K562 (cell line): Measurements from ENCODE around the gene AHNAK. TPM values are rescaled to one million over a fixed set of nuclear protein-coding genes. Genes with fewer than 3 reads are reported as not detected.

ENCODE experiments used
- ATAC-seq: fragments of 200-7000 bp; cut with Tn5 transposase; 3 replicates; pipeline ENCODE4 v1.9.1; 2020; ENCODE audit warnings: moderate library complexity
- BruUV-seq: library from RNA; stranded (reverse); fragments of 400-500 nt; replicated peaks from 2 replicates; lab custom pipeline; 2021; lab: Mats Ljungman, UMichigan
- CTCF ChIA-PET: fragments of 300-600 bp; formaldehyde crosslinking; extraction: SDS; loops from one replicate; lab custom pipeline; 2021; ENCODE audit warnings: low intra/inter-chr PET ratio; lab: Yijun Ruan, JAX
- POLR2A ChIA-PET: fragments of 300-600, 350-650 bp; sonication (Branson Sonifier 250); formaldehyde crosslinking; extraction: SDS; loops from one replicate; lab custom pipeline; 2021; ENCODE audit warnings: antibody characterized with exemption, inconsistent platforms; lab: Yijun Ruan, JAX
- DNase-seq, 4 experiments: peaks; one replicate each; pipeline versions ENCODE4 v3.0.0 to v3.0.0-alpha.2; 2011 to 2018; ENCODE audit warnings: low spot score in 3 of 4, mixed read lengths in 3 of 4; ENCODE audit errors: extremely low read depth in 1 of 4
- FAIRE-seq: peaks from 2 replicates; lab custom pipeline; 2011; peaks lifted over from hg19 to GRCh38; lab: Jason Lieb, UNC
- H2AFZ ChIP-seq: 2 replicates; pipeline ENCODE4 v1.6.0; 2011; ENCODE audit warnings: low read depth, low read length, control low read depth, inconsistent platforms
- H3K27ac ChIP-seq: fragments of 200-600 bp; 3 replicates; pipeline ENCODE4 v1.8.0; 2011; ENCODE audit warnings: low read depth, mild to moderate bottlenecking, control low read depth, inconsistent platforms, low read length, moderate library complexity, mixed read lengths; ENCODE audit errors: extremely low read depth
- H3K27me3 ChIP-seq, 2 experiments: fragments of 300-600 bp in 1 of 2; 2 replicates in 1 of 2; 3 replicates in 1 of 2; pipeline versions ENCODE4 v1.6.0 to v1.8.0; 2011; ENCODE audit warnings: inconsistent platforms in 2 of 2, low read length in 2 of 2, mild to moderate bottlenecking in 1 of 2, mixed read lengths in 1 of 2, moderate library complexity in 1 of 2; ENCODE audit not compliant: control insufficient read depth in 2 of 2, insufficient read depth in 2 of 2
- H3K36me3 ChIP-seq: fragments of 300-600 bp; 3 replicates; pipeline ENCODE4 v1.8.0; 2011; ENCODE audit warnings: mild to moderate bottlenecking, low read length, inconsistent platforms; ENCODE audit not compliant: control insufficient read depth, insufficient read depth
- H3K4me1 ChIP-seq, 2 experiments: fragments of 200-600 bp in 1 of 2; replicated peaks in 1 of 2; 2 replicates in 1 of 2; 3 replicates in 1 of 2; pipeline versions ENCODE4 v1.5.1 to v1.8.0; 2011; ENCODE audit warnings: inconsistent platforms in 2 of 2, low read length in 2 of 2, mild to moderate bottlenecking in 1 of 2, mixed read lengths in 1 of 2, moderate library complexity in 1 of 2; ENCODE audit not compliant: control insufficient read depth in 2 of 2, insufficient read depth in 2 of 2
- H3K4me2 ChIP-seq: 2 replicates; pipeline ENCODE4 v1.6.1; 2011; ENCODE audit warnings: low read length, control low read depth, inconsistent platforms, mixed read lengths; ENCODE audit not compliant: insufficient read depth
- H3K4me3 ChIP-seq: fragments of 200-600 bp; sonication (generic), shearing (Covaris generic); 2 replicates; pipeline ENCODE4 v1.5.1; 2016; ENCODE audit warnings: control low read depth, inconsistent platforms
- H3K79me2 ChIP-seq: fragments of 200-600 bp; 3 replicates; pipeline ENCODE4 v1.8.0; 2011; ENCODE audit warnings: low read length, inconsistent platforms; ENCODE audit not compliant: control insufficient read depth, insufficient read depth
- H3K9ac ChIP-seq, 2 experiments: 2 replicates each; pipeline versions ENCODE4 v1.6.0 to v1.6.1; 2011; ENCODE audit warnings: low read depth in 2 of 2, low read length in 2 of 2, control low read depth in 1 of 2, inconsistent platforms in 1 of 2, mild to moderate bottlenecking in 1 of 2, mixed read lengths in 1 of 2; ENCODE audit not compliant: insufficient read depth in 1 of 2
- H3K9me1 ChIP-seq: one replicate; pipeline ENCODE4 v1.6.0; 2011; ENCODE audit warnings: inconsistent platforms, mild to moderate bottlenecking, low read length, moderate library complexity; ENCODE audit not compliant: control insufficient read depth, insufficient read depth
- H3K9me3 ChIP-seq: replicated peaks from 2 replicates; pipeline ENCODE4 v1.5.1; 2011; ENCODE audit warnings: low read depth, low read length, inconsistent platforms; ENCODE audit not compliant: control insufficient read depth, insufficient read depth
- H4K20me1 ChIP-seq: replicated peaks from 2 replicates; pipeline ENCODE4 v1.6.1; 2011; ENCODE audit warnings: low read length, inconsistent platforms, mixed read lengths; ENCODE audit not compliant: control insufficient read depth, insufficient read depth
- ARID1B ChIP-seq: fragments of 450-650 bp; IDR thresholded peaks from 2 replicates; pipeline ENCODE4 v1.6.1; 2016; ENCODE audit warnings: antibody characterized with exemption, mild to moderate bottlenecking, inconsistent platforms
- ATF6 ChIP-seq: sonication (generic); formaldehyde crosslinking; IDR thresholded peaks from 2 replicates; pipeline ENCODE4 v1.4.0; 2020; ENCODE audit warnings: mild to moderate bottlenecking, missing genetic modification reagents
- ATF7 ChIP-seq: fragments of 450-650 bp; IDR thresholded peaks from 2 replicates; pipeline ENCODE4 v1.7.1; 2014; ENCODE audit warnings: mild to moderate bottlenecking, moderate library complexity
- CBFA2T2 ChIP-seq: fragments of 450-650 bp; conservative IDR thresholded peaks from 2 replicates; pipeline ENCODE4 v1.6.1; 2017; ENCODE audit warnings: mild to moderate bottlenecking
- CBFA2T3 ChIP-seq: fragments of 450-650 bp; IDR thresholded peaks from 2 replicates; pipeline ENCODE4 v1.6.1; 2017
- CSDE1 ChIP-seq, 2 experiments: fragments of 450-650 bp; IDR thresholded peaks; 2 replicates each; pipeline ENCODE4 v1.6.1; 2016; ENCODE audit warnings: mild to moderate bottlenecking in 1 of 2
- DPF2 ChIP-seq: fragments of 450-650 bp; IDR thresholded peaks from 2 replicates; pipeline ENCODE4 v1.6.1; 2016
- FUS ChIP-seq: fragments of 200-400 bp; formaldehyde crosslinking; optimal IDR thresholded peaks from 2 replicates; pipeline ENCODE3; 2017; ENCODE audit warnings: low read depth, low read length
- KDM1A ChIP-seq, 2 experiments: fragments of 450-650 bp; IDR thresholded peaks; 2 replicates each; pipeline ENCODE4 v1.6.1; 2016; ENCODE audit warnings: mild to moderate bottlenecking in 2 of 2
- NCOR1 ChIP-seq: fragments of 450-650 bp; IDR thresholded peaks from 2 replicates; pipeline ENCODE4 v1.6.1; 2016; ENCODE audit warnings: mild to moderate bottlenecking, moderate library complexity
- NFIC ChIP-seq: fragments of 450-650 bp; IDR thresholded peaks from 2 replicates; pipeline ENCODE4 v1.6.1; 2017; ENCODE audit warnings: mild to moderate bottlenecking, inconsistent platforms
- NR2F6 ChIP-seq: fragments of 450-650 bp; formaldehyde crosslinking; IDR thresholded peaks from 2 replicates; pipeline ENCODE4 v1.4.0; 2020; ENCODE audit warnings: mild to moderate bottlenecking
- RBM22 ChIP-seq: fragments of 200-400 bp; formaldehyde crosslinking; IDR thresholded peaks from 2 replicates; pipeline ENCODE4 v1.6.1; 2018; ENCODE audit warnings: low read length, low read depth; ENCODE audit not compliant: poor library complexity, severe bottlenecking
- TAL1 ChIP-seq: fragments of 450-650 bp; IDR thresholded peaks from 2 replicates; pipeline ENCODE4 v1.6.1; 2016; ENCODE audit warnings: mild to moderate bottlenecking
- TCF3 ChIP-seq: sonication (generic); formaldehyde crosslinking; IDR thresholded peaks from 2 replicates; pipeline ENCODE4 v1.4.0; 2020; ENCODE audit warnings: mild to moderate bottlenecking, missing genetic modification reagents
- TEAD1 ChIP-seq, 2 experiments: fragments of 450-650 bp in 1 of 2; sonication (generic) in 1 of 2; formaldehyde crosslinking; IDR thresholded peaks; 2 replicates each; pipeline versions ENCODE4 v1.4.0 to v1.8.0; 2020 to 2022; ENCODE audit warnings: mild to moderate bottlenecking in 2 of 2, missing genetic modification reagents in 1 of 2
- ZC3H8 ChIP-seq: fragments of 450-650 bp; IDR thresholded peaks from 2 replicates; pipeline ENCODE4 v1.6.1; 2017
- ZNF584 ChIP-seq: fragments of 200-800 bp; sonication (Bioruptor generic); IDR thresholded peaks from 2 replicates; pipeline ENCODE4 v1.6.1; 2016; ENCODE audit warnings: low read depth, mild to moderate bottlenecking, missing genetic modification characterization, missing compliant biosample characterization
- WGBS: fragments of 100-300 bp; shearing (Covaris generic); methylation state at CpG from one replicate; pipeline ENCODE4 v1.1.6; 2016; ENCODE audit warnings: low coverage, mixed read lengths; ENCODE audit not compliant: insufficient coverage; ENCODE audit errors: missing lambda C conversion rate; 5-methylcytosine and 5-hydroxymethylcytosine counted together
- in situ Hi-C: fragments of 300-500 bp; cut with MboI; formaldehyde crosslinking; loops from 4 replicates; pipeline ENCODE4 v1.15.0; 2018; ENCODE audit warnings: inconsistent platforms, mixed read lengths
- intact Hi-C: fragments of 100-400 bp; cut with micrococcal nuclease; formaldehyde crosslinking; loops from 2 replicates; pipeline ENCODE4 v1.14.2; 2022
- polyA plus RNA-seq, 8 experiments: library from polyadenylated mRNA; depleted of rRNA in 4 of 8; stranded (reverse) in 5 of 8; unstranded in 3 of 8; fragments of >200 nt; fragmentation: Nextera tagmentation in 2 of 8; fragmentation: Illumina TruSeq in 1 of 8; extraction: Ambion mirVana in 2 of 8; extraction: Trizol in 1 of 8; gene quantifications; 2 replicates each; pipeline versions ENCODE4 v1.2.1 to v1.2.3, GENCODE V29; 2011 to 2014; ENCODE audit warnings: inconsistent platforms in 1 of 8, missing spikeins in 1 of 8
- total RNA-seq, 7 experiments: library from RNA; depleted of rRNA in 6 of 7; stranded (reverse); fragments of >200 nt in 6 of 7; fragmentation: Illumina TruSeq in 2 of 7; extraction: Trizol in 2 of 7; gene quantifications; 2 replicates each; pipeline versions ENCODE4 v1.2.1 to v1.2.3, GENCODE V29; 2011 to 2021; ENCODE audit warnings: low replicate concordance in 1 of 7

AHNAK gene
- total and polyA plus RNA-seq, 9 of the 15 experiments (the other 6 are each of a cell fraction or from before 2014, with no cell fraction given), result 1.5 to 89.7 (median 45.0) TPM

DNA sequence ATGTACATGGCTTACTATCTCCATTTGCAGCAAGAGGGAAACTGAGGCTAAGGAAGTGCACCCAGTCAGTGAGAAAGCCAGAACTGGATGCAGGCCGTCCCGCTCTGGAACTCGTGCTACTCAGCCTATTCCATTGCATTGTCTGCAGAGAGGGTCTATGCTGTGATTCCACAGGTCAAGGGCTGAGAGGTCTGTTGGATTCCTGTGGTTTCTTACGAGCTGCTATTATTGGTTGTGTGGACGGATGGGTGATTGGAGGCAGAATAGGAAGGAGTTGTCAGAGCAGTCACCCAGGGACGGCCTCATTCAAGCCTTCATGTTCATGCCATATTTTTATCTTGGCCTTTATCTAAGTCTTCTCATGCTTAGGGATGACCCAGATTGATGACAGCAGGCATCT, 94.3 kb downstream of the AHNAK start:
- H3K4me3 ChIP-seq, result no peak overlapping the region
- POLR2A ChIA-PET, result interaction anchor here (1.0 to 1.2 kb wide), 2 partner anchors 11 to 12 kb away, joined by 4 to 5 read pairs; no protein-coding TSS in a partner anchor
- no TSS peak for BruUV-seq

GRCh38 chr11:62451241-62451621, 95.4 kb downstream of the AHNAK start:
- Histone ChIP-seq H3K9me1 (no peaks in the 10 kb centered on the region), H3K79me2 (no peaks in the 10 kb centered on the region), H3K4me1 (peaks cover 2 to 8% of the 10 kb centered on the region in 2 experiments; a peak in 3 of 5 replicates), H3K9me3 (no peaks in the 10 kb centered on the region), H3K4me3 (no peak overlapping the region), H3K4me2 (no peak overlapping the region), H3K9ac (no peak overlapping the region), H3K27ac (no peak overlapping the region), H3K36me3 (no peaks in the 10 kb centered on the region), H2AFZ (0 out of 2 replicates have a peak overlapping the region, but pooled peaks have one; percentile 12), H4K20me1 (no peaks in the 10 kb centered on the region), H3K27me3 (no peaks in the 10 kb centered on the region; a peak in 1 of 5 replicates)
- DNase-seq, result no peak
- POLR2A ChIA-PET, result interaction anchor here (0.7 to 1.5 kb wide), 2 partner anchors 11 to 38 kb away, joined by 3 to 4 read pairs; no protein-coding TSS in a partner anchor
- FAIRE-seq, result no peak
- in situ Hi-C loops, result no loop called here
- 30% methylated on average over 8 of the region's 8 CpGs for WGBS
- no peak for ATAC-seq
- no TSS peak for BruUV-seq
- CTCF ChIA-PET, result no interaction called here
- intact Hi-C loops, result no loop called here
- peak; percentile 83 for TF ChIP-seq CBFA2T3
- no peak for TF ChIP-seq ZNF584 (CRISPR knock-in tag)
- TF ChIP-seq FUS, result no peak
- no peak for TF ChIP-seq RBM22
- TF ChIP-seq ATF7, result peak; percentile 2; the same call in 1 of the 2 replicates
- peak; percentile 66 for TF ChIP-seq CBFA2T2
- TF ChIP-seq ATF6 (CRISPR knock-in tag), result no peak
- peak; percentile 41; the same call in 1 of the 2 replicates for TF ChIP-seq DPF2
- no peak for TF ChIP-seq CSDE1 (IDR thresholded peaks at IDR 0.05)
- TF ChIP-seq NCOR1, result peak; percentile 49; the same call in 1 of the 2 replicates
- TF ChIP-seq ARID1B, result peak; percentile 61
- peak; percentile 30; the same call in 1 of the 2 replicates for TF ChIP-seq NFIC
- TF ChIP-seq TAL1, result peak; percentile 40; the same call in 1 of the 2 replicates
- TF ChIP-seq TCF3 (CRISPR knock-in tag), result peak; percentile 38; the same call in 1 of the 2 replicates
- no peak for TF ChIP-seq NR2F6 (CRISPR knock-in tag)
- no peak for TF ChIP-seq ZC3H8

More for the DNA sequence above, 94.3 kb downstream of the AHNAK start:
- FAIRE-seq (no peak), ATAC-seq (no peak), DNase-seq (no peak)
- CTCF ChIA-PET, result no interaction called here
- no peaks in the 10 kb centered on the region for H3K36me3 ChIP-seq
- WGBS, result 45% methylated on average over 6 of the region's 6 CpGs
- no peaks in the 10 kb centered on the region for H4K20me1 ChIP-seq
- in situ Hi-C loops, result no loop called here
- no peaks in the 10 kb centered on the region for H3K9me1 ChIP-seq
- TF ChIP-seq TEAD1 (CRISPR knock-in tag; IDR thresholded peaks at IDR 0.05) (no peak), KDM1A (IDR thresholded peaks at IDR 0.05) (peak in 1 of 2 experiments; percentile 39; a peak in 1 of 4 replicates)
- peaks cover 5 to 8% of the 10 kb centered on the region in 2 experiments; a peak in 4 of 5 replicates for H3K4me1 ChIP-seq
- no peaks in the 10 kb centered on the region for H3K79me2 ChIP-seq
- H3K27me3 ChIP-seq, result no peaks in the 10 kb centered on the region; a peak in 1 of 5 replicates
- intact Hi-C loops, result no loop called here
- H3K9ac ChIP-seq, result no peak overlapping the region
- H3K4me2 ChIP-seq, result no peak overlapping the region
- no peak overlapping the region for H2AFZ ChIP-seq
- no peaks in the 10 kb centered on the region for H3K9me3 ChIP-seq
- no peak overlapping the region for H3K27ac ChIP-seq
